PC-3 (cell line): Measurements from ENCODE around the gene ITFG2.

Source experiments
- EZH2 ChIP-seq: fragments of 300-600 bp; sonication (generic); IDR thresholded peaks from one replicate; pipeline ENCODE4 v1.6.1; 2017; ENCODE audit warnings: antibody characterized with exemption, mild to moderate bottlenecking, low read length; ENCODE audit not compliant: unreplicated experiment
- TF ChIP-seq, protein P1 (sequence below): fragments of 300-600 bp; sonication (generic); conservative IDR thresholded peaks from 2 replicates; pipeline ENCODE4 v1.5.1; 2017; ENCODE audit warnings: antibody characterized with exemption, low read depth, mild to moderate bottlenecking, low read length

- TF ChIP-seq, protein P1, sequence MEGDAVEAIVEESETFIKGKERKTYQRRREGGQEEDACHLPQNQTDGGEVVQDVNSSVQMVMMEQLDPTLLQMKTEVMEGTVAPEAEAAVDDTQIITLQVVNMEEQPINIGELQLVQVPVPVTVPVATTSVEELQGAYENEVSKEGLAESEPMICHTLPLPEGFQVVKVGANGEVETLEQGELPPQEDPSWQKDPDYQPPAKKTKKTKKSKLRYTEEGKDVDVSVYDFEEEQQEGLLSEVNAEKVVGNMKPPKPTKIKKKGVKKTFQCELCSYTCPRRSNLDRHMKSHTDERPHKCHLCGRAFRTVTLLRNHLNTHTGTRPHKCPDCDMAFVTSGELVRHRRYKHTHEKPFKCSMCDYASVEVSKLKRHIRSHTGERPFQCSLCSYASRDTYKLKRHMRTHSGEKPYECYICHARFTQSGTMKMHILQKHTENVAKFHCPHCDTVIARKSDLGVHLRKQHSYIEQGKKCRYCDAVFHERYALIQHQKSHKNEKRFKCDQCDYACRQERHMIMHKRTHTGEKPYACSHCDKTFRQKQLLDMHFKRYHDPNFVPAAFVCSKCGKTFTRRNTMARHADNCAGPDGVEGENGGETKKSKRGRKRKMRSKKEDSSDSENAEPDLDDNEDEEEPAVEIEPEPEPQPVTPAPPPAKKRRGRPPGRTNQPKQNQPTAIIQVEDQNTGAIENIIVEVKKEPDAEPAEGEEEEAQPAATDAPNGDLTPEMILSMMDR: no peak
- TF ChIP-seq EZH2: no peak
These were observed 42.5 kb upstream of the ITFG2 start for GRCh38 chr12:2769866-2770533.
